Karpas-422 (cell line): ENCODE measurements around the gene RIPK3. TPM values are rescaled to one million over a fixed set of nuclear protein-coding genes. Genes with fewer than 3 reads are reported as not detected.
A peak's percentile ranks its signal among the peaks of the same experiment; 100 is the strongest.
"Not testable (repeated sequence)": the region's sequence is repeated elsewhere in the genome, so short reads cannot be mapped to it uniquely, and the experiment has no call there.

Experiments
- DNase-seq: peaks from one replicate; pipeline ENCODE4 v3.0.0-alpha.2; 2015
- H2AFZ ChIP-seq: fragments of 200-600 bp; sonication (generic); 2 replicates; pipeline ENCODE4 v1.6.1; 2014; ENCODE audit warnings: antibody characterized with exemption, low read length, mixed read lengths
- H3K27ac ChIP-seq: fragments of 200-600 bp; sonication (generic); 2 replicates; pipeline ENCODE4 v1.5.1; 2014; ENCODE audit warnings: mild to moderate bottlenecking, low read length, moderate library complexity
- H3K27me3 ChIP-seq: fragments of 200-600 bp; sonication (generic); 2 replicates; pipeline ENCODE4 v1.6.1; 2014; ENCODE audit warnings: low read length, mixed read lengths
- H3K36me3 ChIP-seq: fragments of 200-600 bp; sonication (generic); 2 replicates; pipeline ENCODE4 v1.6.1; 2014; ENCODE audit warnings: low read length, mixed read lengths; ENCODE audit not compliant: insufficient read depth
- H3K4me1 ChIP-seq: fragments of 200-600 bp; sonication (generic); 2 replicates; pipeline ENCODE4 v1.6.1; 2014; ENCODE audit warnings: mild to moderate bottlenecking, low read length, mixed read lengths
- H3K4me2 ChIP-seq: fragments of 200-600 bp; sonication (generic); 2 replicates; pipeline ENCODE4 v1.6.1; 2014; ENCODE audit warnings: low read length, low read depth, mild to moderate bottlenecking; ENCODE audit not compliant: poor library complexity, severe bottlenecking
- H3K4me3 ChIP-seq: fragments of 200-600 bp; sonication (generic); 2 replicates; pipeline ENCODE4 v1.5.1; 2014; ENCODE audit warnings: mild to moderate bottlenecking, antibody characterized with exemption, low read length, mixed read lengths
- H3K79me2 ChIP-seq: fragments of 200-600 bp; sonication (generic); 2 replicates; pipeline ENCODE4 v1.6.1; 2014; ENCODE audit warnings: mild to moderate bottlenecking, low read length, mixed read lengths
- H3K9ac ChIP-seq: fragments of 200-600 bp; sonication (generic); 2 replicates; pipeline ENCODE4 v1.6.0; 2014; ENCODE audit warnings: low read length
- H3K9me2 ChIP-seq: fragments of 200-600 bp; sonication (generic), shearing (Covaris generic); replicated peaks from 2 replicates; pipeline ENCODE4 v1.6.0; 2014; ENCODE audit warnings: mild to moderate bottlenecking, low read length, moderate library complexity; ENCODE audit not compliant: insufficient read depth
- H3K9me3 ChIP-seq: fragments of 300-700, 200-600 bp; sonication (generic); 2 replicates; pipeline ENCODE4 v1.6.1; 2014; ENCODE audit warnings: low read length, mixed read lengths
- H4K20me1 ChIP-seq: fragments of 200-600 bp; sonication (generic); 2 replicates; pipeline ENCODE4 v1.6.1; 2014; ENCODE audit warnings: mild to moderate bottlenecking, antibody characterized with exemption, low read length, low read depth; ENCODE audit not compliant: insufficient read depth
- total RNA-seq: library from RNA; depleted of rRNA; stranded (reverse); fragments of >200 nt; shearing (Covaris generic); gene quantifications from 2 replicates; pipeline ENCODE4 v1.2.3, GENCODE V29; 2014; ENCODE audit warnings: low replicate concordance

The RIPK3 gene
- total RNA-seq, 1 experiment from 2014 or later, result 2.3 TPM

GRCh38 chr14:24372701-24373416 is 33.1 kb upstream of the RIPK3 start:
- Histone ChIP-seq H3K9me3 (no peaks in the 10 kb centered on the region), H3K4me1 (peaks cover 29% of the 10 kb centered on the region), H3K9ac (no peak overlapping the region), H3K36me3 (no peaks in the 10 kb centered on the region), H3K4me3 (no peak overlapping the region), H3K79me2 (no peaks in the 10 kb centered on the region), H3K9me2 (no peaks in the 10 kb centered on the region), H3K4me2 (no peak overlapping the region), H3K27ac (no peak overlapping the region), H4K20me1 (no peaks in the 10 kb centered on the region), H3K27me3 (no peaks in the 10 kb centered on the region), H2AFZ (no peak overlapping the region)
- no peak for DNase-seq

- not testable (repeated sequence) for H3K4me2 ChIP-seq, H4K20me1 ChIP-seq, H3K36me3 ChIP-seq, H3K27me3 ChIP-seq, H3K4me3 ChIP-seq, H3K9me3 ChIP-seq, H3K27ac ChIP-seq, H3K79me2 ChIP-seq, H3K9ac ChIP-seq, DNase-seq, H2AFZ ChIP-seq, H3K9me2 ChIP-seq
- H3K4me1 ChIP-seq, result peaks cover 41% of the 10 kb centered on the region
Measured at GRCh38 chr14:24371605-24372004, 31.8 kb upstream of the RIPK3 start.

- H3K9ac ChIP-seq, result no peak overlapping the region
- no peak overlapping the region for H3K4me3 ChIP-seq
- H3K9me3 ChIP-seq, result no peaks in the 10 kb centered on the region
- H3K27ac ChIP-seq, result no peak overlapping the region
- peak; percentile 47 for DNase-seq
- peaks cover 50% of the 10 kb centered on the region for H3K4me1 ChIP-seq
- H4K20me1 ChIP-seq, result no peaks in the 10 kb centered on the region
- H3K27me3 ChIP-seq, result no peaks in the 10 kb centered on the region
- no peaks in the 10 kb centered on the region for H3K9me2 ChIP-seq
- H3K79me2 ChIP-seq, result no peaks in the 10 kb centered on the region
- H3K36me3 ChIP-seq, result no peaks in the 10 kb centered on the region
- peak overlapping the region; percentile 35 for H3K4me2 ChIP-seq
- no peak overlapping the region for H2AFZ ChIP-seq
Measured at GRCh38 chr14:24370748-24371147, 31.0 kb upstream of the RIPK3 start.

- no peaks in the 10 kb centered on the region for H4K20me1 ChIP-seq
- no peak overlapping the region for H3K9ac ChIP-seq
- no peaks in the 10 kb centered on the region for H3K9me3 ChIP-seq
- no peak overlapping the region for H2AFZ ChIP-seq
- no peaks in the 10 kb centered on the region for H3K79me2 ChIP-seq
- DNase-seq, result no peak
- peaks cover 55% of the 10 kb centered on the region for H3K4me1 ChIP-seq
- H3K27me3 ChIP-seq, result no peaks in the 10 kb centered on the region
- no peaks in the 10 kb centered on the region for H3K9me2 ChIP-seq
- no peaks in the 10 kb centered on the region for H3K36me3 ChIP-seq
- H3K27ac ChIP-seq, result no peak overlapping the region
- H3K4me2 ChIP-seq, result no peak overlapping the region
- H3K4me3 ChIP-seq, result no peak overlapping the region
Measured at GRCh38 chr14:24369907-24370687, 30.3 kb upstream of the RIPK3 start.

- Histone ChIP-seq H3K9ac (no peak overlapping the region), H3K9me2 (no peaks in the 10 kb centered on the region), H3K27ac (no peak overlapping the region)
Measured at GRCh38 chr14:24369463-24369862, 29.7 kb upstream of the RIPK3 start.

GRCh38 chr14:24368562-24369252 is 28.9 kb upstream of the RIPK3 start:
- Histone ChIP-seq H4K20me1 (no peaks in the 10 kb centered on the region), H3K4me3 (peak overlapping the region; percentile 72), H3K9me2 (no peaks in the 10 kb centered on the region), H3K4me1 (peaks cover 57% of the 10 kb centered on the region), H3K27ac (no peak overlapping the region), H3K9me3 (no peaks in the 10 kb centered on the region), H2AFZ (no peak overlapping the region; the same call in 1 of the 2 replicates), H3K36me3 (no peaks in the 10 kb centered on the region), H3K27me3 (no peaks in the 10 kb centered on the region), H3K9ac (peak overlapping the region; percentile 75), H3K4me2 (peak overlapping the region; percentile 96), H3K79me2 (no peaks in the 10 kb centered on the region)
- peak; percentile 56 for DNase-seq

More at GRCh38 chr14:24369463-24369862, 29.7 kb upstream of the RIPK3 start:
- H3K9me3 ChIP-seq, result no peaks in the 10 kb centered on the region
- no peak overlapping the region for H3K4me2 ChIP-seq
- no peak overlapping the region for H2AFZ ChIP-seq
- DNase-seq, result no peak
- H3K27me3 ChIP-seq, result no peaks in the 10 kb centered on the region
- peaks cover 57% of the 10 kb centered on the region for H3K4me1 ChIP-seq
- no peak overlapping the region for H3K4me3 ChIP-seq
- H3K36me3 ChIP-seq, result no peaks in the 10 kb centered on the region
- H4K20me1 ChIP-seq, result no peaks in the 10 kb centered on the region
- no peaks in the 10 kb centered on the region for H3K79me2 ChIP-seq

- Histone ChIP-seq H3K79me2 (no peaks in the 10 kb centered on the region), H3K27ac (no peak overlapping the region), H2AFZ (peak overlapping the region; percentile 49), H3K9me3 (no peaks in the 10 kb centered on the region), H3K4me1 (peaks cover 57% of the 10 kb centered on the region), H4K20me1 (no peaks in the 10 kb centered on the region), H3K4me2 (peak overlapping the region; percentile 96), H3K9me2 (no peaks in the 10 kb centered on the region), H3K36me3 (no peaks in the 10 kb centered on the region), H3K27me3 (no peaks in the 10 kb centered on the region), H3K9ac (peak overlapping the region; percentile 75), H3K4me3 (peak overlapping the region; percentile 72)
- no peak for DNase-seq
Measured at GRCh38 chr14:24368212-24368561, 28.4 kb upstream of the RIPK3 start.
